Stimulated activated CD4-positive, alpha-beta T cell treated with anti-CD3 and anti-CD28 coated beads, Interleukin-1b, Interleukin-23, amount 100 ng/mL, for 4 hours (primary cell): ENCODE data around the gene RPL27.

Source experiments
- DNase-seq, 2 donors: peaks; one replicate each; pipeline ENCODE4 v3.0.0-alpha.2; 2020; ENCODE audit warnings: low read depth in 2 of 2

The RPL27 gene

DNA sequence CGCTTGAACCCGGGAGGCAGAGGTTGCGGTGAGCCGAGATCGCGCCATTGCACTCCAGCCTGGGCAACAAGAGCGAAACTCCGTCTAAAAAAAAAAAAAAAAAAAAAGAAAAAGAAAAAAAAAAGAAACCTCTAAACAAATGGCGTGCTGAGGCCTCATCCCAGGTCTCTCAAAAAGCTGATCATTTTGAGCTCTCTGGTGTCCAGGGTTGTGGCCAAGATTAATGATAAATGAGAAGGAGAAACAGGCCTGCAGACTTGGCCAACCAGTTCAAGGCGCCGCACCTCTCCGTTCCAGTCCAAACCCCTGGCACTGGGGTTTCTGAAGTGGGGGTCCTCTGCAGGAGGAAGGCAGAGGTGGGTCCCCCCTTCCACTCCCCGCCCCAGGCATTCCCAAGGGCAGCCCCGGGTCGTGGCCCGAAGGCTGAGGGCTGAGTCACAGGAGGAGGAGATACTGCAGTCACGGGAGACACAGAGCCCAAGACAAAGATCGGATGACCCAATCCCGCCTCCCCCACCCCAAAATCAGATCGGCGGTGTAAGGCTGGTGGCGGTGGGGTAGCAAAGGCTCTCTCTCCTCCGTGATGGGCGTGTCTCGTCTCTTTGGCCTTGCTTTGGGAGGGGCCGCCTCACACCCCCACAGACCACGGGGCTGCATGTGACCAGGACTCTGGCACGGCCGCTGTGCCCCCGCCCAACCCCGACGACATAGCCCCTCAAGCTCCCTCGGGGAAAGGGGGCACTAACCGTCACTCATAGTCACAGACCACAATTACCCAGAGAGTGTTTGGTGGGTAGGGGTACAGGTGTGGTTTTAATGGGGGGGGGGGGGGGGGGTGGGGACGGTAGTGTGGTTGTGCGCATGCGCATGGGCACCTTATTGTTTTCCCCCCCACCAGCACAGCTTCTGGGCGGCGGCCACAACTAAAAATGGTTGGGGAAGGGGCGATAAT, 22.8 kb downstream of the RPL27 start:
- DNase-seq: peak in 1 of 2 donors; percentile 29

- peak; percentile 40 to 68 for DNase-seq
Observed at GRCh38 chr17:43021741-43022512, 23.7 kb downstream of the RPL27 start, which contains the start of gene VAT1. Gene VAT1 (minus strand): TSS chr17:43022385. CDS start chr17:43022322, 63 bp downstream.

GRCh38 chr17:43024407-43025289, 26.4 kb downstream of the RPL27 start, which contains the start of gene RND2:
Gene RND2 (plus strand): TSS chr17:43025231. CDS start chr17:43025348, 117 bp downstream.
- peak; percentile 71 for DNase-seq

DNA sequence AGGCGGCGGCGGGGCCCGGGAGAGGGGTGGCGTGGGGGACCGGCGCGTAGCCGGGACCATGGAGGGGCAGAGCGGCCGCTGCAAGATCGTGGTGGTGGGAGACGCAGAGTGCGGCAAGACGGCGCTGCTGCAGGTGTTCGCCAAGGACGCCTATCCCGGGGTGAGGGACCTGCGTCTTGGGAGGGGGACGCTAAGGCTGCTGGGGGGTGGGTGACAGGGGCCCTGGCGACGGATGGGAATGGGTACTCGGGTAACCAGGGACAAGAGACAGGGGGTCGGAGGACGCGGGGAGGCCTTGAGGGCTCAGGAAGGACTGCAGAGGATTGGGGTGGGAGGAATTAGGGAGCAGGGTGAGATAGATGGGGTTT, 27.1 kb downstream of the RPL27 start:
- DNase-seq: no peak

DNA sequence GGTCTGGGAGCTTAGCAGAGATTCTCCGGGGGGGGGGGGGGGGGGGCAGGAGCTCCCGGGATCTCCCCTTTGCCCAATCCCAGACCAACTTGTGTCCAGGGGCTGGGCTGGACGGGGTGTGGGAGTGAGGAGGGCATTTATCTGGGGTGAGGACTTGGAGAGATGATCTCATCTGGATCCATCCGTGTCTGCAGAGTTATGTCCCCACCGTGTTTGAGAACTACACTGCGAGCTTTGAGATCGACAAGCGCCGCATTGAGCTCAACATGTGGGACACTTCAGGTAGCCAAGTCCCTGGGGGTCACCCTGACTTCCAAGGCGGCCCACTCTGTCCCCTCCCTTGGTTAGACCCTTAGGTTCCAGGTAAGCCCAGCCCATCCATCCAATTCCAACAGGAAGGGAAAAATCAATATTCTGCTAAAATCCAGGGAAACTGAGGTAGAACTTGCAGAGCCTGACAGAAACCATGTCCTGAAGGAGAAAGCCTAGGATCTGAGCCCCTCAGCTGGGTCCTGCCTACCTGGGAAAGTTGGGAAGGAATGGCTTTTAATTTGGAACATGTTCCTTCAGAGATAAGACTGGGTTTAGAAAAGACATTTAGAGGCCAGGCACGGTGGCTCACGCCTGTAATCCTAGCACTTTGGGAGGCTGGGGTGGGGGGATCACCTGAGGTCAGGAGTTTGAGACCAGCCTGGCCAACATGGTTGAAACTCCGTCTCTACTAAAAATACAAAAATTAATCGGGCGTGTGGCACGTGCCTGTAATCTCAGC, 27.7 kb downstream of the RPL27 start:
- no peak for DNase-seq

DNA sequence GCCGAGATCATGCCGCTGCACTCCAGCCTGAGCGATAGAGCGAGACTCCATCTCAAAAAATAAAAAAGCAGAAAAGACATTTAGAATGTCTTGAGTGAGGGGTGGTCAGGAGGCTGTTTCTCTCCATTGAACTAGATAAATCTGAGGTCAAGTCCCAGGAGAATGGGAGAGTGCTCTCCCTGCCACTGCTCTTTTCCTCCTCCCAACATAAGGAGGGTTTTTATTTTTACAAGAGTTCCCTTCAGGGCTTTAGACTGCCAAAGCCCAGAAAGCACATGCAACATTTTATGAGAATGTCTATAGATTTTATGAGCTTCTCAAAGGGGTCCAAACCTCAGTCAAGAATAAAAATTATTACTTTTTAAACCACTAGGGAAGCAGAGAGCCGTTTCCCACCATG, 28.4 kb downstream of the RPL27 start:
- no peak for DNase-seq

DNA sequence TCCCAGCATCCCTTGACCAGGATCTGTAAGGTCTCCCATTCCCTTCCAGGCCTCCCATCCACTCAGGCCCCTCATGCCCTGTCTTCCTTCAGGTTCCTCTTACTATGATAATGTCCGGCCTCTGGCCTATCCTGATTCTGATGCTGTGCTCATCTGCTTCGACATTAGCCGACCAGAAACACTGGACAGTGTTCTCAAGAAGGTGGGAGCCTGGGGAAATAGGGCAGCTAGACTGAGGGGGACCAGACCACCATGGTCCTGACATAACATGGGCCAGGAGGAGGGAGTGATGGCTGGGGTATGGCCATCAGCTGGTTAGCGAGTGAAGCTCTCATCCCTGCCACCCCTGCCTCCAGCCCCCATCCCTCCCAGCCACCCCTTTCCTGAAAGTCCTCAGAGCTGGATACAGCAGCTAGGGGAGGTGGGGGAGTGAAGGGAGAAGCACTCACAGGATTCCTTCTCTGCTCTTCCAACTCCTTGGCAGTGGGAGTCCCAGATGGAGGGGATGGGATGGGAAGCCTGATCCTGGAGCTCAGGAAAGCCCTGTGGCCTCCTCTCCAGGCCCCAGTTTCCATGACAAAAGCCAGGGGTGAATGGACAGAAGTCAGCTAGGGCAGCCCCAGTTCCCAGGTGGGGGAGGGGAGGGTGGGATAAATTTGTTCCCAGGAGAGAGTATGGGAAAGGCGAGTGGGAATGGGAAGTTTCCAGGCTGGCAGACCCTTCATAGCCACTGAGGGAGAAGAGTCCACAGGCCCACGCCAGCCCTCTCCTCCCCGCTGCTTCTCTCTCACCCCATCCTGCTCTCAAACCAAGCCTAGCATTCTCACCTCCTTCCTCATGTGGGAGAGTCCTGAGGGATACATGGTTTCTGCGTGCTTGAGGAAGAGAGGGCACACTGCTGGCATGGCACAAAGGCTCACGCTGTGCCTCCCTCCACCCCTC, 29.1 kb downstream of the RPL27 start:
- DNase-seq: no peak

DNA sequence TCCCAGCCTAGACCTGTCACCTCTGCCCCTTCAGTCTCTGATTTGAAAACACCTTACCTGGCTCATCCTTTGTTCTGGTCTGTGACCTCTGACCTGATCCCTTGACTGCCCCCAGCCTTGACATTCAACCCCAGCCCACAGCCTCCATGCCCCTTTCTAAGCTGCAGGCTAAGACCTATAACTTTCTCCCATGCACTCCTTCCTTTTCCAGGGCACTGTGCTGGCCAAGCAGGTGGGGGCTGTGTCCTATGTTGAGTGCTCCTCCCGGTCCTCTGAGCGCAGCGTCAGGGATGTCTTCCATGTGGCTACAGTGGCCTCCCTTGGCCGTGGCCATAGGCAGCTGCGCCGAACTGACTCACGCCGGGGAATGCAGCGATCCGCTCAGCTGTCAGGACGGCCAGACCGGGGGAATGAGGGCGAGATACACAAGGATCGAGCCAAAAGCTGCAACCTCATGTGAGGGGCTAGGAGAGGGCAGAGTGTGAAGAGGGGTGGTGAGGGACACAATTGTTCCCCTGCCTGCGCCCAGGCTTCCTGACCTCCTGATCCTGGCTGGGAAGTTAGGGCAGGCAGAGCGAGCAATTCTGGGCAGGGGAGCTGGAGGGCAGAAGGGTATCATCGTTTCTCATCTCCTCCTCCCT, 30.1 kb downstream of the RPL27 start:
- no peak for DNase-seq

- no peak for DNase-seq
Observed at GRCh38 chr17:43030137-43030767, 32.0 kb downstream of the RPL27 start.

DNA sequence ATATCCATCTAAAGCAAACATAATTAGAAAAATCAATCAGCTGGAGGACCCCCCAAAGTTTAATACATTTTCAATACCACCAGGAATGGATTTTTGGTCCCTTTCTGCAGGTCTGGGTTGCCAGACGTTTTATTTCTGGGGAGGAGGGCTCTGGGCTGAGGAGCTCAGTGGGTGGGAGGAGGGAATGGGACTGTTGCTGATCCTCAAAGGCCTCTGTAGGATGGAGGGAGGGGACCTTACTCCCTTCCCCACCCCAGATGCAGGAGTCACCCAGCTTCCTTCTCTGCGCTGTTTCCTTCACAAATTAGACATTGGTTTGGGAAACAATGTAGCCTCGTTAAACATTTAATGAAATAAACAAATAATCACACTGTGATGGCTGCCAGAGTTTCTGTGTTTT, 33.4 kb downstream of the RPL27 start:
- DNase-seq: no peak

- no peak for DNase-seq
Observed at GRCh38 chr17:43033948-43034881, 36.0 kb downstream of the RPL27 start.

DNA sequence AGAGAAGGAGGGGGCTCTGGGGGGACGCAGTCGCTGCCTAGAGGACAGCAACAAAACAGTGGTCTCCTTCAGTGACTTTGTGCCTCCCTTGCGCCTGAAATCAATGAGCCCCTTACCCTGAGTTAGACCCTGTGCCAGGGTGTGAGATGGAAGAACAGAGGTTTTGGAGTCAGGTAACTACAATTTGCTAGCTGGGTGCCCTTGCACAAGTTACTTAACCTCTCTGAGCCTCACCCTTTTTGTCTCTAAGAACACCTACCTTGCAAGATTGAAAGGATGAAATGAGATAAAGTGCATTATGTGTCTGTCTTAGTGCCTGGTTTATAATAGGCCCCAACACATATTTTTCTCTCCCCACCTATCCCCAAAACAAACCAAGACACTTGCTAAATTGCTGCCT, 36.7 kb downstream of the RPL27 start:
- no peak for DNase-seq

- no peak for DNase-seq
Observed at GRCh38 chr17:43039646-43040045, 41.4 kb downstream of the RPL27 start.

- no peak for DNase-seq
Observed at GRCh38 chr17:43040655-43041054, 42.4 kb downstream of the RPL27 start.

- DNase-seq: no peak
Observed at GRCh38 chr17:43042025-43042628, 43.9 kb downstream of the RPL27 start.

DNA sequence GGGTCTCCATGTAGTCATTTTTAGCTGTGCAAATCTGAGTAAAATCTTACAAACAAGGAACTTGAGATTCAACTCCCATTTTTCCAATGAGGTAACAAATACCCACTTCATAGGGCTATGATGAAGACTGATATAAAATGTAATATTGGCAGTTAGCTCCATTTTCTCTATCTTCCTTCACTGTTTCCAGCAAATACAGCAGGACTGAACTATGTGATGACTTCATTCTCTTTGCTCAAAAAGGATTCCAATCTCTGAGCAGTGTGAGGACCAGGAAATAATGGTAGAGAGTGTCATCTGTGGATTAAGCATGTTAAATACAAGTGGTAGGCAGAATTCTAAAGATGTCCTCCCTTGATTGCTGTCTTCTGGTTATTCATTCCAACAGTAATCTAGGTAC, 45.1 kb downstream of the RPL27 start:
- DNase-seq: no peak

DNA sequence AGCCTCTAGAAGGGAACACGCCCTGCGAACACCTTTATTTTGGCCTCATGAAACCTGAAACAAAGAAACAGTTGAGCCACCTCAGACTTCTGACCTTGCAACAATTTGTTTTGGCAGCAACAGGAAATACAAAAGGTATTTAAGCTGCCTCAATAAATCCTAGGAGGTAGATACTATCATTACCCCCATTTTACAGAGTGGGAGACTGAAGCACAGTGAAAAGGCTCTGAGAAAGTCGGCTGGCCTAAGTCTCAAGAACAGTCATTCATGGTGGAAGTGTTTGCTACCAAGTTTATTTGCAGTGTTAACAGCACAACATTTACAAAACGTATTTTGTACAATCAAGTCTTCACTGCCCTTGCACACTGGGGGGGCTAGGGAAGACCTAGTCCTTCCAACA, 45.8 kb downstream of the RPL27 start:
- no peak for DNase-seq
